GM12878 (cell line): Measurements from ENCODE around the gene ADAMTS4. TPM values are rescaled to one million over a fixed set of nuclear protein-coding genes. Genes with fewer than 3 reads are reported as not detected.

Experiments used
- ATAC-seq: fragments of 200-7000 bp; cut with Tn5 transposase; 3 replicates; pipeline ENCODE4 v1.9.1; 2020; ENCODE audit warnings: mild to moderate bottlenecking, moderate library complexity
- BruUV-seq: library from RNA; stranded (reverse); fragments of 400-500 nt; replicated peaks from 2 replicates; lab custom pipeline; 2021; lab: Mats Ljungman, UMichigan
- CTCF ChIA-PET: fragments of 300-600 bp; sonication (Branson Sonifier 250); formaldehyde crosslinking; extraction: SDS; loops from one replicate; lab custom pipeline; 2021; ENCODE audit warnings: inconsistent platforms; lab: Yijun Ruan, JAX
- POLR2A ChIA-PET: fragments of 350-600 bp; formaldehyde crosslinking; extraction: SDS; loops from one replicate; lab custom pipeline; 2021; ENCODE audit warnings: inconsistent platforms; lab: Charles Lee
- RAD21 ChIA-PET: fragments of 300-600 bp; sonication (Branson Sonifier 250); formaldehyde crosslinking; loops from one replicate; lab custom pipeline; 2023; ENCODE audit warnings: antibody characterized with exemption; ENCODE audit not compliant: unreplicated experiment; lab: Charles Lee
- SMC1A ChIA-PET: fragments of 300-600 bp; sonication (Branson Sonifier 250); formaldehyde crosslinking; loops from one replicate; lab custom pipeline; 2023; ENCODE audit not compliant: unreplicated experiment, uncharacterized antibody; lab: Charles Lee
- DNase-seq: peaks from one replicate; pipeline ENCODE4 v3.0.0-alpha.2; 2011; ENCODE audit warnings: low read depth, low spot score
- FAIRE-seq: peaks from 3 replicates; lab custom pipeline; 2011; peaks lifted over from hg19 to GRCh38; lab: Jason Lieb, UNC
- H2AFZ ChIP-seq: 2 replicates; pipeline ENCODE4 v1.6.0; 2011; ENCODE audit warnings: low read depth, low read length, control low read depth; ENCODE audit not compliant: control insufficient read depth
- H3K27ac ChIP-seq: 2 replicates; pipeline ENCODE4 v1.5.1; 2011; ENCODE audit warnings: control low read depth; ENCODE audit not compliant: control insufficient read depth, insufficient read depth
- H3K27me3 ChIP-seq, 2 experiments: replicated peaks in 1 of 2; 2 replicates each; pipeline versions ENCODE4 v1.6.0 to v1.6.1; 2011; ENCODE audit warnings: low read length in 1 of 2; ENCODE audit not compliant: control insufficient read depth in 2 of 2, insufficient read depth in 2 of 2
- H3K36me3 ChIP-seq, 2 experiments: 2 replicates each; pipeline ENCODE4 v1.5.1; 2011; ENCODE audit warnings: low read length in 1 of 2; ENCODE audit not compliant: control insufficient read depth in 2 of 2, insufficient read depth in 2 of 2
- H3K4me1 ChIP-seq: 2 replicates; pipeline ENCODE4 v1.6.1; 2011; ENCODE audit warnings: mild to moderate bottlenecking, low read length, moderate library complexity, mixed read lengths; ENCODE audit not compliant: control insufficient read depth, insufficient read depth
- H3K4me2 ChIP-seq: 2 replicates; pipeline ENCODE4 v1.6.0; 2011; ENCODE audit warnings: control low read depth; ENCODE audit not compliant: control insufficient read depth, insufficient read depth
- H3K4me3 ChIP-seq: fragments of 200-600 bp; sonication (generic); 2 replicates; pipeline ENCODE4 v1.5.1; 2016
- H3K79me2 ChIP-seq: 2 replicates; pipeline ENCODE4 v1.6.0; 2011; ENCODE audit warnings: low read length; ENCODE audit not compliant: control insufficient read depth, insufficient read depth
- H3K9ac ChIP-seq: 2 replicates; pipeline ENCODE4 v1.8.0; 2011; ENCODE audit warnings: low read length, control low read depth, mixed read lengths; ENCODE audit not compliant: control insufficient read depth, insufficient read depth
- H3K9me3 ChIP-seq: replicated peaks from 3 replicates; pipeline ENCODE4 v1.5.1; 2011; ENCODE audit warnings: mild to moderate bottlenecking, low read length; ENCODE audit not compliant: control insufficient read depth, insufficient read depth
- H4K20me1 ChIP-seq: 2 replicates; pipeline ENCODE4 v1.6.0; 2011; ENCODE audit not compliant: control insufficient read depth, insufficient read depth
- CBX5 ChIP-seq: sonication (generic); IDR thresholded peaks from 2 replicates; pipeline ENCODE4 v1.6.1; 2016; ENCODE audit warnings: low read depth, moderate library complexity, mild to moderate bottlenecking, inconsistent platforms
- CEBPZ ChIP-seq: fragments of 150-350 bp; IDR thresholded peaks from 2 replicates; pipeline ENCODE4 v1.6.1; 2016; ENCODE audit warnings: low read depth, low read length
- IRF3 ChIP-seq: fragments of 450-650 bp; IDR thresholded peaks from 2 replicates; pipeline ENCODE4 v1.6.1; 2014; ENCODE audit warnings: mild to moderate bottlenecking
- NFXL1 ChIP-seq: fragments of 450-650 bp; IDR thresholded peaks from 2 replicates; pipeline ENCODE4 v1.6.1; 2017; ENCODE audit warnings: antibody characterized with exemption, mild to moderate bottlenecking, borderline replicate concordance
- NR2C2 ChIP-seq: IDR thresholded peaks from 2 replicates; pipeline ENCODE4 v1.6.1; 2011; ENCODE audit warnings: borderline replicate concordance, low read depth; ENCODE audit not compliant: control insufficient read depth, insufficient read length
- PAX5 ChIP-seq: IDR thresholded peaks from 2 replicates; pipeline ENCODE4 v1.6.1; 2011; ENCODE audit warnings: low read depth, low read length, borderline replicate concordance
- PML ChIP-seq: IDR thresholded peaks from 2 replicates; pipeline ENCODE4 v1.6.1; 2012; ENCODE audit warnings: low read length, inconsistent platforms
- RAD51 ChIP-seq: fragments of 450-650 bp; IDR thresholded peaks from 2 replicates; pipeline ENCODE4 v1.6.1; 2016; ENCODE audit warnings: moderate library complexity, mild to moderate bottlenecking, inconsistent platforms
- SKIL ChIP-seq: fragments of 450-650 bp; IDR thresholded peaks from 2 replicates; pipeline ENCODE4 v1.6.1; 2017; ENCODE audit warnings: mild to moderate bottlenecking, low read depth, inconsistent platforms; ENCODE audit not compliant: poor library complexity, severe bottlenecking
- SMC3 ChIP-seq: IDR thresholded peaks from 2 replicates; pipeline ENCODE4 v1.6.1; 2011; ENCODE audit warnings: low read length, improper control_type of control experiment, borderline replicate concordance
- STAT1 ChIP-seq: fragments of 450-650 bp; conservative IDR thresholded peaks from 2 replicates; pipeline ENCODE4 v1.6.1; 2014; ENCODE audit warnings: antibody characterized with exemption, mild to moderate bottlenecking
- STAT3 ChIP-seq: IDR thresholded peaks from 2 replicates; pipeline ENCODE4 v1.6.1; 2011; ENCODE audit warnings: low read depth, low read length, improper control_type of control experiment
- TCF3 ChIP-seq: IDR thresholded peaks from 2 replicates; pipeline ENCODE4 v1.6.1; 2012; ENCODE audit warnings: low read depth, mild to moderate bottlenecking, low read length, borderline replicate concordance; ENCODE audit not compliant: insufficient read depth
- TCF7 ChIP-seq: IDR thresholded peaks from 2 replicates; pipeline ENCODE4 v1.6.1; 2014; ENCODE audit warnings: antibody characterized with exemption, borderline replicate concordance
- ZNF384 ChIP-seq: IDR thresholded peaks from 2 replicates; pipeline ENCODE4 v1.6.1; 2012; ENCODE audit warnings: low read depth, mild to moderate bottlenecking, low read length, improper control_type of control experiment, borderline replicate concordance
- WGBS: methylation state at CpG from one replicate; pipeline ENCODE4 v1.1.6; 2016; ENCODE audit warnings: low lambda C conversion rate; ENCODE audit not compliant: insufficient replicate concordance, insufficient coverage; ENCODE audit errors: missing lambda C conversion rate; 5-methylcytosine and 5-hydroxymethylcytosine counted together
- in situ Hi-C: fragments of 300-500 bp; cut with MboI; formaldehyde crosslinking; loops from 9 replicates; pipeline ENCODE4 v1.14.3; 2018; ENCODE audit warnings: mixed read lengths
- intact Hi-C: fragments of 100-400 bp; cut with micrococcal nuclease; formaldehyde crosslinking; loops from one replicate; pipeline ENCODE4 v1.14.2; 2022; ENCODE audit not compliant: unreplicated experiment
- polyA plus RNA-seq, 11 experiments: library from polyadenylated mRNA; depleted of rRNA in 4 of 11; unstranded in 6 of 11; stranded (reverse) in 5 of 11; fragments of >200 nt; fragmentation: Nextera tagmentation in 4 of 11; fragmentation: Illumina TruSeq in 1 of 11; extraction: Ambion mirVana in 4 of 11; extraction: Trizol in 1 of 11; gene quantifications; 1 replicate in 1 of 11; 2 replicates in 10 of 11; pipeline versions ENCODE4 v1.2.1 to v1.2.3, GENCODE V29; 2011 to 2016; ENCODE audit warnings: inconsistent platforms in 2 of 11, missing spikeins in 2 of 11, low read depth in 1 of 11
- total RNA-seq, 4 experiments: library from RNA; depleted of rRNA in 3 of 4; stranded (reverse); fragments of >200 nt in 3 of 4; fragmentation: Illumina TruSeq in 1 of 4; extraction: Trizol in 1 of 4; gene quantifications; 2 replicates each; pipeline versions ENCODE4 v1.2.1 to v1.2.3, GENCODE V29; 2013 to 2021

The ADAMTS4 gene
- total and polyA plus RNA-seq, 10 of the 15 experiments (the other 5 are each of a cell fraction or from before 2014, with no cell fraction given) = 0.01 to 0.13 (median 0.05) TPM; not detected in 2

- POLR2A ChIA-PET = interaction anchor here (0.5 to 2.9 kb wide), 21 partner anchors 8 to 232 kb away, joined by 3 to 17 read pairs (median 5); partner anchors contain the start of genes ARHGAP30, B4GALT3, DEDD and NDUFS2
- ATAC-seq = peak; percentile 97
- TF ChIP-seq STAT3 (no peak), ZNF384 (no peak), NR2C2 (no peak), SKIL (peak; percentile 14), IRF3 (0 out of 2 replicates have a peak, but pooled peaks have one; percentile 43), TCF7 (no peak), STAT1 (no peak), RAD51 (peak; percentile 85), SMC3 (no peak; the same call in 1 of the 2 replicates), TCF3 (peak; percentile 62; the same call in 1 of the 2 replicates), CEBPZ (no peak), CBX5 (no peak), NFXL1 (no peak), PML (peak; percentile 91), PAX5 (no peak)
Measured at GRCh38 chr1:161165742-161166668, 32.8 kb downstream of the ADAMTS4 start, which contains the start of gene PPOX. Gene PPOX, plus strand, starts transcription at chr1:161166426. Its CDS starts 422 bp downstream, at chr1:161166848.

More at GRCh38 chr1:161165742-161166668, 32.8 kb downstream of the ADAMTS4 start, which contains the start of gene PPOX:
- ChIA-PET RAD21 (interaction anchor here (0.9 to 4.8 kb wide), 19 partner anchors 10 to 573 kb away, joined by 3 to 34 read pairs (median 5); partner anchors contain the start of genes ARHGAP30, B4GALT3, DEDD and NDUFS2), CTCF (interaction anchor here (0.6 to 5.0 kb wide), 33 partner anchors 9 to 223 kb away, joined by 3 to 60 read pairs (median 5); partner anchors contain the start of genes APOA2, B4GALT3, CFAP126 and DEDD), SMC1A (interaction anchor here (0.7 to 3.5 kb wide), 25 partner anchors 8 to 331 kb away, joined by 3 to 18 read pairs (median 5); partner anchors contain the start of genes APOA2, B4GALT3, CFAP126 and NDUFS2)
- no peaks in the 10 kb centered on the region for H3K79me2 ChIP-seq
- peak; percentile 92 for DNase-seq
- BruUV-seq = TSS peak; percentile 58
- intact Hi-C loops (no loop called here), in situ Hi-C loops (no loop called here)
- H3K27ac ChIP-seq = peak within 1 kb of the TSS; percentile 54
- peak within 1 kb of the TSS; percentile 78 for H2AFZ ChIP-seq
- FAIRE-seq = peak; percentile 99
- no peaks in the 10 kb centered on the region for H3K27me3 ChIP-seq
- H3K4me1 ChIP-seq = peaks cover 8% of the 10 kb centered on the region
- H3K9me3 ChIP-seq = no peaks in the 10 kb centered on the region
- peaks cover 6 to 10% of the 10 kb centered on the region in 2 experiments; a peak in 3 of 4 replicates for H3K36me3 ChIP-seq
- no peaks in the 10 kb centered on the region for H4K20me1 ChIP-seq
- 2% methylated on average over 54 of the region's 54 CpGs for WGBS
- H3K4me3 ChIP-seq = peak within 1 kb of the TSS; percentile 86
- peak within 1 kb of the TSS; percentile 99 for H3K4me2 ChIP-seq
- peak within 1 kb of the TSS; percentile 68 for H3K9ac ChIP-seq
